NB4 (cell line): ENCODE measurements around the gene SLC66A2.

ENCODE experiments used
- POLR2A ChIP-seq: IDR thresholded peaks from 2 replicates; pipeline ENCODE4 v1.6.1; 2011; ENCODE audit warnings: mild to moderate bottlenecking; ENCODE audit not compliant: insufficient read length; ENCODE audit errors: extremely low read depth
- TF ChIP-seq, protein P1 (sequence below): IDR thresholded peaks from one replicate; pipeline ENCODE4 v1.5.1; 2012; ENCODE audit warnings: low read depth, low read length
- TF ChIP-seq, protein P2 (sequence below): IDR thresholded peaks from 2 replicates; pipeline ENCODE4 v1.6.1; 2011; ENCODE audit warnings: low read depth, low read length

DNA sequence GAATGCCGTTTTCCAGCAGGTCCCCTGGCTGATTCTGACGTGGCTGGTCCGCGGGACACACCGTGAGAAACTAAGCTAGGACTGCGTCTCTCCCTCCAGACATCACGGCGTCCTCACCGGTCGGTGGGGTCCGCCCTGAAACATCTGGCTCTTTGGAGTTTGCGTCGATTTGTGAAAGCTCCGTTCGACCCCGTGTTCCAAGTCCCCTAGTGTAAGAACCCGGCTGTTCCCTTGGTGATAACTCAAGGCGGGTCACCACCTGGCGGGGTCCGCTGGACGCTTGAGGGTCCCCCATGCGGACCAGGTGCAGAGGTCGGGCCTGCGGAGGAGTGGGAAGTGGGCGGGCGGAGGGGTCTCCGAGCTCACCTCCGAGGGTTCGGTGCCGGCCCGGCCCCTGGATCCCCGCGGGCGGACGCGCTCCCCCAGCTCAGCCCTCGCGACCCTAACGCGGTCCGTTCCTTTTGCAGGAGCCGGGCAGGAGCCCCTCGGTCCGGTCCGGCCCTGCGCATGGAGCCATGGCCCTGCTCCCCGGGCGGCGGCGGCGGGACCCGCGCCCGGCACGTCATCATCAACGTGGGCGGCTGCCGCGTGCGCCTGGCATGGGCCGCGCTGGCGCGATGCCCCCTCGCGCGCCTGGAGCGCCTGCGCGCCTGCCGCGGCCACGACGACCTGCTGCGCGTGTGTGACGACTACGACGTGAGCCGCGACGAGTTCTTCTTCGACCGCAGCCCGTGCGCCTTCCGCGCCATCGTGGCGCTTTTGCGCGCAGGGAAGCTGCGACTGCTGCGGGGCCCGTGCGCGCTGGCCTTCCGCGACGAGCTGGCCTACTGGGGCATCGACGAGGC is 88.1 kb downstream of the SLC66A2 start:
- TF ChIP-seq, protein P1, sequence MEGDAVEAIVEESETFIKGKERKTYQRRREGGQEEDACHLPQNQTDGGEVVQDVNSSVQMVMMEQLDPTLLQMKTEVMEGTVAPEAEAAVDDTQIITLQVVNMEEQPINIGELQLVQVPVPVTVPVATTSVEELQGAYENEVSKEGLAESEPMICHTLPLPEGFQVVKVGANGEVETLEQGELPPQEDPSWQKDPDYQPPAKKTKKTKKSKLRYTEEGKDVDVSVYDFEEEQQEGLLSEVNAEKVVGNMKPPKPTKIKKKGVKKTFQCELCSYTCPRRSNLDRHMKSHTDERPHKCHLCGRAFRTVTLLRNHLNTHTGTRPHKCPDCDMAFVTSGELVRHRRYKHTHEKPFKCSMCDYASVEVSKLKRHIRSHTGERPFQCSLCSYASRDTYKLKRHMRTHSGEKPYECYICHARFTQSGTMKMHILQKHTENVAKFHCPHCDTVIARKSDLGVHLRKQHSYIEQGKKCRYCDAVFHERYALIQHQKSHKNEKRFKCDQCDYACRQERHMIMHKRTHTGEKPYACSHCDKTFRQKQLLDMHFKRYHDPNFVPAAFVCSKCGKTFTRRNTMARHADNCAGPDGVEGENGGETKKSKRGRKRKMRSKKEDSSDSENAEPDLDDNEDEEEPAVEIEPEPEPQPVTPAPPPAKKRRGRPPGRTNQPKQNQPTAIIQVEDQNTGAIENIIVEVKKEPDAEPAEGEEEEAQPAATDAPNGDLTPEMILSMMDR: no peak
- TF ChIP-seq, protein P2, sequence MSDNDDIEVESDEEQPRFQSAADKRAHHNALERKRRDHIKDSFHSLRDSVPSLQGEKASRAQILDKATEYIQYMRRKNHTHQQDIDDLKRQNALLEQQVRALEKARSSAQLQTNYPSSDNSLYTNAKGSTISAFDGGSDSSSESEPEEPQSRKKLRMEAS: no peak
- TF ChIP-seq POLR2A: no peak
